Measurements from ENCODE around the gene PTPRU. TPM values are rescaled to one million over a fixed set of nuclear protein-coding genes. Genes with fewer than 3 reads are reported as not detected.

PTPRU gene
- total RNA-seq, 1 donor from 2014 or later: 3.5 TPM

DNA sequence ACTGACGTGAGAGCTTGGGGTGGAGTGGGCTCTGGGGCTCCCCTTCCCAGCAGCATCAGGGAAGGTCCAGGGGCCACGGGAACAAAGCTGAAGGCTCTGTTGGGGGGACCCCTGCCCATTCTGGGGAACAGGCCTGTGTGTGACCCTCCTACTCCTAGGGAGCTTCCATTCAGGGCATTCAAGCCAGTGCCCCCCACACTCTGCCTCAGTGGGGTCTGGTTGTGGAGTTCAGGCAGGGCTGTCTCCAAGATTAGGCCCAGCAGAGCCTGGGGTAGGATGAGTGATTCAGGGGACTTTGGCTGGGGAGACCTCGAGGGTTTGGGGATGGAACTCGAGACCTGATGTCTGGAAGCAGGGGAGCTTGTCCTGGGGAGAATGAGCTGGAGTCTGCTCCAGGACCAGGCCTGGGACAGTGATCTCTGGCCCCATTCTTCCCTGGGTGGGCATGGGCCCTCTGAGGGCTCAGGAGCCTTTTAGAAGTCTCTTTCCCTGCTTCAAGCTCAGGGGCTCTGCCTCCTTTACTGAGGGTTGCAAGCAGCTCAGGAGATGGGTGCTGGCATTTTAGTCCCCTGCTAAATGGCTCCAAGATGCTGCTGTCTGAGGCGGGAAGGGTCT is 81.7 kb downstream of the PTPRU start:
- Mint-ChIP-seq H3K27ac (ENCODE audit: unreplicated experiment) (no peak overlapping the region), H3K4me3 (ENCODE audit: unreplicated experiment) (no peak overlapping the region), H3K9me3 (ENCODE audit: unreplicated experiment) (no peaks in the 10 kb centered on the region), H3K36me3 (ENCODE audit: unreplicated experiment) (no peaks in the 10 kb centered on the region), H3K4me1 (ENCODE audit: unreplicated experiment) (no peaks in the 10 kb centered on the region), H3K27me3 (ENCODE audit: unreplicated experiment) (no peaks in the 10 kb centered on the region)
- no peak for DNase-seq (ENCODE audit: extremely low spot score, unreplicated experiment)
- TF ChIP-seq, protein P1, sequence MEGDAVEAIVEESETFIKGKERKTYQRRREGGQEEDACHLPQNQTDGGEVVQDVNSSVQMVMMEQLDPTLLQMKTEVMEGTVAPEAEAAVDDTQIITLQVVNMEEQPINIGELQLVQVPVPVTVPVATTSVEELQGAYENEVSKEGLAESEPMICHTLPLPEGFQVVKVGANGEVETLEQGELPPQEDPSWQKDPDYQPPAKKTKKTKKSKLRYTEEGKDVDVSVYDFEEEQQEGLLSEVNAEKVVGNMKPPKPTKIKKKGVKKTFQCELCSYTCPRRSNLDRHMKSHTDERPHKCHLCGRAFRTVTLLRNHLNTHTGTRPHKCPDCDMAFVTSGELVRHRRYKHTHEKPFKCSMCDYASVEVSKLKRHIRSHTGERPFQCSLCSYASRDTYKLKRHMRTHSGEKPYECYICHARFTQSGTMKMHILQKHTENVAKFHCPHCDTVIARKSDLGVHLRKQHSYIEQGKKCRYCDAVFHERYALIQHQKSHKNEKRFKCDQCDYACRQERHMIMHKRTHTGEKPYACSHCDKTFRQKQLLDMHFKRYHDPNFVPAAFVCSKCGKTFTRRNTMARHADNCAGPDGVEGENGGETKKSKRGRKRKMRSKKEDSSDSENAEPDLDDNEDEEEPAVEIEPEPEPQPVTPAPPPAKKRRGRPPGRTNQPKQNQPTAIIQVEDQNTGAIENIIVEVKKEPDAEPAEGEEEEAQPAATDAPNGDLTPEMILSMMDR (IDR thresholded peaks at IDR 0.05): no peak

DNA sequence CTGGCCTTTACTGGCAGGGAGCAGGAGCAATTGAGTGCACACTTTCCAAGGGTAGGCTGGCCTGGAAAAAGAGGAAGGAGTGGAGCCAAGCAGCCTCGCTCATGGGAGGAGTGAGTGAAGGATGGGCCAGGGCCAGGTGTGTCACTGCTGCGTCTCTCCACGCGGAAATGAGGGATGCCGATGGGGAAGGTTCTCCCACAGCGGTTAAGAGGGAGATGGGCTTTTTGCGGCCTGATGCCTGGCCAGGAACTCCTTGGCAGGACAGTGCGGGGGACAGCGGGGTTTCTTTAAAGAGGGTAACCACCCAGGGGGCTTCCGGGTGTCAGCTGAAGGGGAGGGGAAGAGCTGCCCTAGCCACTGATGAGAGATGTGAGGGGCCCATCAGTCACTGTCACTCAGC is 82.4 kb downstream of the PTPRU start:
- H3K9me3 Mint-ChIP-seq (ENCODE audit: unreplicated experiment): no peaks in the 10 kb centered on the region
- no peaks in the 10 kb centered on the region for H3K4me1 Mint-ChIP-seq (ENCODE audit: unreplicated experiment)
- H3K4me3 Mint-ChIP-seq (ENCODE audit: unreplicated experiment): no peak overlapping the region
- H3K27ac Mint-ChIP-seq (ENCODE audit: unreplicated experiment): no peak overlapping the region
- no peaks in the 10 kb centered on the region for H3K27me3 Mint-ChIP-seq (ENCODE audit: unreplicated experiment)
- DNase-seq (ENCODE audit: extremely low spot score, unreplicated experiment): no peak
- no peaks in the 10 kb centered on the region for H3K36me3 Mint-ChIP-seq (ENCODE audit: unreplicated experiment)
- TF ChIP-seq, protein P1 (IDR thresholded peaks at IDR 0.05): no peak

DNA sequence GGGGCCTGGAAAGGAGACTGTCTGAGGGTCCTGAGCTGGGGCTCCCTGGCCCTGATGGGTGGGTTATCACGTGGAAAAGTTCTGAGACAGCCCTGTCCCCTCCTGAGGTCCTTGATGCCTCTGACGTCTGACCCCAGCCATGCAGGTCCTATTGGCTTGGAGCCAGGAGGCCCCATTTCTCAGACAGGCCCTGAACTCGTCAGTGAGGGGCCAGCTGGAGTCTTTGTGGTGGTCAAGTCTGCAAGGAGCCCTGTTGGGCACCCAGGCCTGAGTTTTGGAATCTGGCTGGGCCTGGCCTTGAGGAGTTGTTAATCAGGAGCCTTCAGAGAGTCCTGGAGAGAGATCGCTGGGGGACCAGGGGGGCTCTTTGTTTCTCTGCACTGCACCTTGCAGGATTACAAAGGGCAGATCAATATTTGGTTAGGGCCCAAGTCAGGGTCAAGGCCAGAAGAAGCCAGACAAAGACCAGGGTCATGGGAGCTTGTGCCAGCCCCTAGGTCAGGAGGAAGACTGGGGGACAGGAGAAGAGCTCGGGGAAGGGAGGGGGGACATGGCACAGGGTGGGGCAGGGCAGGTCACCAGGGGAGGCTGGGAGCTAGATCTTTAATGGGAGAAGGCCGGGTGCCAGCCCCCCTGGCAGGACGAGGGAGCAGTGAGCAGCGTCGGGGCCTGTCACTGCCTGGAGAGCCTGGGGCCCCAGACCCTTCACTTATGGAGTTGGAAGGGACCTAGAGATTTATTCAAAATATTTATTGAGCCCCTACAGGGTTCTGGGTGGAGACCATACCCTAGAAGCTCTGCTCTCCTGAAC is 83.2 kb downstream of the PTPRU start:
- Mint-ChIP-seq H3K36me3 (ENCODE audit: unreplicated experiment) (no peaks in the 10 kb centered on the region), H3K27me3 (ENCODE audit: unreplicated experiment) (no peaks in the 10 kb centered on the region), H3K4me1 (ENCODE audit: unreplicated experiment) (no peaks in the 10 kb centered on the region), H3K4me3 (ENCODE audit: unreplicated experiment) (no peak overlapping the region), H3K27ac (ENCODE audit: unreplicated experiment) (no peak overlapping the region), H3K9me3 (ENCODE audit: unreplicated experiment) (no peaks in the 10 kb centered on the region)
- DNase-seq (ENCODE audit: extremely low spot score, unreplicated experiment): no peak
- TF ChIP-seq, protein P1 (IDR thresholded peaks at IDR 0.05): no peak

DNA sequence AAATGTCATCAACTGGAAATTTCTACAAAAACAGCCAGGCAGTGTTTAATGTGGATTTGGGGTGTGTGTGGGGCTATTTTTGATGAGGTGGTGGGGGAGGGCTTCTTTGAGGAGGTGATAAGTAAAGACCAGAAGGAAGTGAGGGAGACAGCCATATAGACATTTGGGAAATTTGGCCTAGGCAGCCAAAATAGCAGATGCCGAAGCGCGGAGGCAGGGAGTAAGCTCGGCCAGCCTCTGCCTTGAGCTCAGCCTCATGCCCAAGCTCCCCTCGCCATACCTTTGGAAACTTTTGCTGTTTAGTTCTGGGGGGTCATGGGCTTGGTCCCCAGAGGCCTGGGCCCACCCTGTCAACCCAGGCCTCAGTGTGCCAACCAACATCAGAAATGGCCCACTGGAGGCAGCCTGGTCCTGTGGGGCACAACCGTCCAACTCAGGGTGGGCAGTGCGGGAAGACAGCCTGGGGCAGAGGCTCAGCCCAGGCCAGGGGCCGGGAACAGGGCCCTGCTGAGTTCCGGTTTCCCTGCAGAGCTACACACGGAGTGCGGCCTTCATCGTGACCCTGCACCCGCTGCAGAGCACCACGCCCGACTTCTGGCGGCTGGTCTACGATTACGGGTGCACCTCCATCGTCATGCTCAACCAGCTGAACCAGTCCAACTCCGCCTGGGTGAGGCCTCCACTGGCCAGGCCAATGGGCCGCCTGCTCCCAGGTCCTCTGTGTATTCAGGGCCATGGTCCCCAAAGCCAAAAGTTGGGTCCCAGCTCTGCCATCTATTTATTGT is 84.0 kb downstream of the PTPRU start:
- H3K27ac Mint-ChIP-seq (ENCODE audit: unreplicated experiment): no peak overlapping the region
- DNase-seq (ENCODE audit: extremely low spot score, unreplicated experiment): peak; percentile 72
- H3K4me3 Mint-ChIP-seq (ENCODE audit: unreplicated experiment): no peak overlapping the region

More for the DNA sequence above, 84.0 kb downstream of the PTPRU start:
- Mint-ChIP-seq H3K27me3 (ENCODE audit: unreplicated experiment) (no peaks in the 10 kb centered on the region), H3K36me3 (ENCODE audit: unreplicated experiment) (no peaks in the 10 kb centered on the region), H3K4me1 (ENCODE audit: unreplicated experiment) (no peaks in the 10 kb centered on the region), H3K9me3 (ENCODE audit: unreplicated experiment) (no peaks in the 10 kb centered on the region)
- TF ChIP-seq, protein P1 (IDR thresholded peaks at IDR 0.05): no peak

Data from osteocyte (in vitro differentiated cells).